Mammary epithelial cell (primary cell): ENCODE data around the gene LY9.

Experiments
- EZH2 ChIP-seq: IDR thresholded peaks from 2 replicates; pipeline ENCODE4 v1.6.1; 2012; ENCODE audit warnings: low read length, inconsistent platforms, borderline replicate concordance
- TF ChIP-seq, protein P1 (sequence below), 2 donors: IDR thresholded peaks in 1 of 2; conservative IDR thresholded peaks in 1 of 2; 2 replicates each; pipeline ENCODE4 v1.5.1; 2011 to 2012; ENCODE audit warnings: inconsistent platforms in 2 of 2, low read length in 2 of 2, mild to moderate bottlenecking in 2 of 2, control low read depth in 1 of 2, low read depth in 1 of 2; ENCODE audit not compliant: insufficient read depth in 1 of 2; ENCODE audit errors: extremely low read depth in 1 of 2

GRCh38 chr1:160839746-160840145, 43.8 kb downstream of the LY9 start:
- TF ChIP-seq, protein P1, sequence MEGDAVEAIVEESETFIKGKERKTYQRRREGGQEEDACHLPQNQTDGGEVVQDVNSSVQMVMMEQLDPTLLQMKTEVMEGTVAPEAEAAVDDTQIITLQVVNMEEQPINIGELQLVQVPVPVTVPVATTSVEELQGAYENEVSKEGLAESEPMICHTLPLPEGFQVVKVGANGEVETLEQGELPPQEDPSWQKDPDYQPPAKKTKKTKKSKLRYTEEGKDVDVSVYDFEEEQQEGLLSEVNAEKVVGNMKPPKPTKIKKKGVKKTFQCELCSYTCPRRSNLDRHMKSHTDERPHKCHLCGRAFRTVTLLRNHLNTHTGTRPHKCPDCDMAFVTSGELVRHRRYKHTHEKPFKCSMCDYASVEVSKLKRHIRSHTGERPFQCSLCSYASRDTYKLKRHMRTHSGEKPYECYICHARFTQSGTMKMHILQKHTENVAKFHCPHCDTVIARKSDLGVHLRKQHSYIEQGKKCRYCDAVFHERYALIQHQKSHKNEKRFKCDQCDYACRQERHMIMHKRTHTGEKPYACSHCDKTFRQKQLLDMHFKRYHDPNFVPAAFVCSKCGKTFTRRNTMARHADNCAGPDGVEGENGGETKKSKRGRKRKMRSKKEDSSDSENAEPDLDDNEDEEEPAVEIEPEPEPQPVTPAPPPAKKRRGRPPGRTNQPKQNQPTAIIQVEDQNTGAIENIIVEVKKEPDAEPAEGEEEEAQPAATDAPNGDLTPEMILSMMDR (conservative IDR thresholded peaks at IDR 0.05 in 1 of 2, IDR thresholded peaks at IDR 0.05 in 1 of 2; ENCODE audit: extremely low read depth in 1 of 2, insufficient read depth in 1 of 2, low read depth in 1 of 2, low read length in 2 of 2) = no peak
- TF ChIP-seq EZH2 = no peak
